ENCODE data around the gene TRIL.
A peak's percentile ranks its signal among the peaks of the same experiment; 100 is the strongest.

Gene TRIL

DNA sequence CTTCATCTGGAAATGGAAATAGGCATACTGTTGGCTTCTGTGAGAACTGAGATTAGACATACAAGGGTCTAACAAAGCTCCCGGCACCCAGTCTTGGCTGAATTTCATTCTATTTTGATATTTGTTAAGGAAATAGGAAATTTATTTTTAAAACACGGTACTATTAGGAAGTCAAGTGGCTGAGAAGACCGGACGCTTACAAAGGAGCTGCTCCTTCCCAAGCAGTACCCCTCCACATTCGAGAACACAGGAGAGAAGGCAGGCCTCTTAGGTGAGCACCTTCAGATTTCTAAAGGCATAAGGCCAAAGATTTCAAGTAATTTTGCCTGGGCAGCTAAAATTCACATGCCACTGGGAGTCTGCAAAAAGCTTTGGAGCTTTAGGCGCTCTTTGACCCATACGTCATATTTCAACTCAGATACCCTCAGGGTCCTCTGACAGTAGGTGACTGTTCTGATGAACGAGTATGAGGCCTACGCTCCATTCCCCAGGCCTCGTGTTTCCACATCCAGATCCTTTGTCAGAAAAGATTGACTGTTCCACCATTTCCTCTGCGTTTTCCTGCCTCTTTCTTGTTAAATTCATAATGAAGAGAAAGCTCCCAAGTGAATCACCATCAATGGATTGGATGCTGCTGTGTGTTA is 17.3 kb downstream of the TRIL start:
- DNase-seq (ENCODE audit: low spot score), result no peak

DNA sequence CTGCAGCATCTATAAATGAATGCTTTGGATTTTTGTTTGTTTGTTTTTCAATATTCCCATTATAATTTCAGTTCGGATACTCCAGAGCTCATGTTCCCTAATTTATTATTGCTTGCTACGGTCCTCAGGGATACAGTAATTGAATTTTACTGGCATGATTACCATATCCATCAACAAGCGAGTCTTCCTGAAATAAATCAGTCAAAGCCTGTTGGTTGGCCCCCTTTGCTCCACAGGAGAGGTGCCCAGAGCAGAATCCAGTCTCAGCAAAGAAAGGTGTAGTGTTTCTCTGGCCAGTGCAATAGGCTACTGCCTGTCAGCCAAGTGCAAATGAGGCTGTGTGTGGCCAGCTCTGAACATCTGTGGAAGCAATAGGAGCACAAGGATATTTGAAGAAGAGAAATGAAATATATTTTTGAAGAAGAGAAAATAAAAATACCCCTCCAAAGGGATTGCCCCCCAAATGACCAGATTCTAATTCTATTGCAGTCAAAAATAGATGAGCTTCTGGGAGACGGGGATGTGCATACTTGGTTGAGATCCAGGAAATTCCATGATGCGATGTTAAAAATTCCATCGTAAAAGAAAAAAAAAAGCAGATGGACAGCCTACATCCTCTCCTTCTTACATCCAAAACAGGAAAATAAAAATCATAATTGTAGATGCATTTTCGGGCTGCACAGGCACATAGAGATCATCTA is 18.1 kb downstream of the TRIL start:
- DNase-seq (ENCODE audit: low spot score), result no peak

DNA sequence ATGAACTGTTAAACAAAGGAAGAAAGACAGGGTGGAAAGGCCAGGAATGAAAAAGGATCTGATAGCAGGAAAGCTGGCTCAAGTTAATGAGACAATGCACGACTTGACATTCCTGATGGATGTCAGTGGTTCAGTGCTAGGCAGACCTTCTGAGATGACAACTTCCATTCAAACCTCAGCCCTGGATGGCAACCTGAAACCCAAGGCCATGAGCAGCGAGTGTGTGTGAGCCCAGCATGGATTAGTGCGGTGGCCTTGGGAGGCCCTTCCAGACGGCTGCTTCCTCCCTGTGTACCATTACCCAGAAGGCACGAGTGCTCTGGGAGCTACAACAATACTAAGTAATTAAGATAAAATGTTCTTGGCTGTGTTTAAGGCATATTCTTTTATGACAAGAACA is 18.8 kb downstream of the TRIL start:
- no peak for DNase-seq (ENCODE audit: low spot score)

DNA sequence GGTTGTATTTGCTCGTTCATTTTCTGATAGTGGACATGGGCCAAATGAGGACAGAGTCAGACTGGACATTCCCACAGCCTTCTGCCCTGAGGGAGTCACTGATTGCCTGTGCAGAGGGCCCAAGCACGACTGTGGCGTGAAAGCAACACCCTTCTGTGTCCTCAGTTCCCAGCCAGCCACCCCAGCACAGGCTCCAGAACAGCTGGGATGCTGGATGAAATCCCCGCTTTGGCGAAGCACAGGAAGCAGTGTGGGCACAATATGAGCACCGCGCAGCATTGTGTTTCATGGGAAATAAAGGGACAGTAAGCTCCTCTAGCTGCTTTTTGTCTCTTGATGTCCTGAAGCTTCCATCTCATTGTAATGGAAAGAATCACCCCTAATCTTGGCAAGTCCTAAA is 20.5 kb downstream of the TRIL start:
- DNase-seq (ENCODE audit: low spot score), result no peak

DNA sequence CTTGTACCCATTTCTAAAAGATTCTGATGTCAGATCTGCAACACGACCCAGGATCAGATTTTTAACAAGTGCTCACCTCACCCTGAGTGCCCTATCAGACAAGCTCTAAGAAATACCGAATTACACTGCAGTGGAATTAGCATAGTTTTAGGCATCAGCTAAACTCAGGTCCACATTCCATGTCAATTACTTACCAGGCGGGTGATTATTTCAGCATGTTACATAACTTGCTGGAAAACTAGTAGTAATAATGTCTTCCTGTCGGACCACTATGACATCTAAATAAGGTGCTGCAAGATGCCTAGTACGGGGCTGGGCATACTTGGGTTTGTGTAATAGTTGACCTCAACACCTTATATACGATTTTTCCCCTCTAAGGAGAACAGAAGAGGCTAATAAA is 21.0 kb downstream of the TRIL start:
- DNase-seq (ENCODE audit: low spot score), result no peak

DNA sequence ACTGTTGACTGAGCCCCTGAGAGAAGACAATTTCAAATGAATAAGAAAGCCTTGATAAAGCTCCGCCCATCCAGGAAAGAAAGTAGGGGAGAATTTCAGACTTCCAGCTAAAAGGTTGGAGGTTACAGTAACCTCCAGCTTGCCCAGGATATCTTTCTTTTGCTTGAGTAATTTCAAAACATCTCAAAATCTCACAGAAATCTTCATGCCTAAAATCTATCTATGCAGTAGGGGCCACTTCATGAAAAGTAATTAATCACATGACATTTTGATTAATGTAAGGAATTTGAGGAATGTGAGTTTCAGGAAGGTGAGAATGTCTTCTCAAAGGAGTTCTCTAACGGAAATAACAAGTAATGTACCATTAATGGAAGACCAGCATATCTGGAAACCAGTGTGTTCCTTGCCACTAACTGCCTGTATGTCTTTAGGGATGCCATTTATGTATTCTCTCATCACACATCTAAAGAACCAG is 24.2 kb downstream of the TRIL start:
- DNase-seq (ENCODE audit: low spot score), result no peak

DNA sequence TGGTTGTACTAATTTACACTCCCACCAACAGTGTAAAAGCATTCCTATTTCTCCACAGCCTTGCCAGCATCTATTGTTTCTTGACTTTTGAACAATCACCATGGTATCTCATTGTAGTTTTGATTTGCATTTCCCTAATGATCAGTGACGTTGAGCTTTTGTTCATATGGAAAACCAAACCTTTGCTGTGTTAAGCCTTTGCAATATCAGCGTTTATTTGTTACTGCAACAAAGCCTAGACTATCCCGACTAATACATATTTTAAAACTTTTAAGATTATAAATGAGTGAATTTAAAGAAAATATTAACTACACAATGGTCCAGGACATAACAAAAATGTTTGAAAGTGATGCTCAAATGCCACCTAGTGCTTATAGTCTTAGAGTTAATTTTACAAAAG is 26.6 kb downstream of the TRIL start:
- DNase-seq (ENCODE audit: low spot score), result no peak

DNA sequence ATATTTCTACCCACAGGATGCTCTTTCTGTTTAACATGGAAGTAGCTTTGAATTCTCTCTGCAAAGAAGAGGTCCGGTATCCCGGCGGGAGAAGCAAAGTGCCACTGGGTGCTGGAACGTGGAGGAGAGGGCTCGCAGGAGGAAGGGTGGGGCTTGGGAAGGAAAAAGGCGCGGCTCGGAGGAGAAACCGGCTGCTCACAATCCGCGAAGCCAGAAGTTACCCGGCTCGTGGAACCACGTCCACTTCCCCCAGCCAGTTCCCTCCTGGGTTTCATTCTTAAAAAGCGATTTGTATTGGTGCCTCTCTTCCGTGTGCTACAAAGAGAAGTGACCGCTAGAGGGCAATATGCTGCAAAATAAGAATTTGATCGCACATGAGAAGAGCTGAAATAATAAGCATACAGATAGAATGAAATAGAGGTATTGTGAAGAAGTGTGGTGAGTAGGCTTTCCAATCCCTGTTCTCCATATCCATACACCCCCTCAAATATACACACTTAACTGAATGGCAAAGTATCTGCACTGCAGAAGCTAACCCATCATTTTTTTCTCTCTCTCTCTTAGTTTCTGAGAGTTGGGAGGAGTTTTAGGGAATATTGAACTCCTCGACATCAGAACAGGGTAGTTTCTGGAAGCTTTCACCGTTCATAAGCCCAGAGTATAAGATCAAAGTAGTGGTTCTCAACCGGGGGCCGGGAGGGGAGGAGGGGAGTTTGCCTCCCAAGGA is 31.1 kb downstream of the TRIL start:
- peak; percentile 92 for DNase-seq (ENCODE audit: low spot score)

DNA sequence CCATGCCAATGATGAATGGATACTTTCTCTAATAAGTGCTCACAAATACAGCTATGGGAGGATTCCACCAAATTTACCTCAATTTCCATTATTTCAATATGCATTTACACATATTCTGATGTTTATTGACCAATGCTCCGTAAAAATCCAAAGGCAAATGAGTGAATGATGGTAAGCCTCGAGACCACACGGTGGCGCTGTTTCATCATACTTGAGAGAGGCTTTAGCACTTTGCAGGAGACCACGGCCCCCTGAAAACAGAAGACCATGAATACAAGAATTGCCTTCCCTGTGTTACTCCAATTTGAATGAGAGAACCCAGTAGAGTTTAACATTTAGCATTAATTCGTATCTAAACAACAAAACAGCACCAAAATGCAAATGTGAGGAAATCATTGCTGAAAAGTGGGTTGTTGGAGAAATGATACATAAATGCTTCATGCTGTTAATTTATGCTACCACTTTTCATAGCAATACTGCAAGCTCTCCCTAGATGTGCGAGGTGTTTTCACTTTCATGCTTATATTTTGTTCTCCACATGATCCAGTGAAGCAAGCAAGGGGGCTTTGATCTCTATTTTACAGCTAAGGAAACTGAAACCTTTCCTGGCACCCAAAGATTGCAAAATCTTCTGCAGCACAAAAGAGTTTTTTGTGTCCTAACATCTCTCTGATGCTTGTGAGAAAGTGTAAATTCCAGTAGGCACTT is 35.4 kb downstream of the TRIL start:
- DNase-seq (ENCODE audit: low spot score), result peak; percentile 94

DNA sequence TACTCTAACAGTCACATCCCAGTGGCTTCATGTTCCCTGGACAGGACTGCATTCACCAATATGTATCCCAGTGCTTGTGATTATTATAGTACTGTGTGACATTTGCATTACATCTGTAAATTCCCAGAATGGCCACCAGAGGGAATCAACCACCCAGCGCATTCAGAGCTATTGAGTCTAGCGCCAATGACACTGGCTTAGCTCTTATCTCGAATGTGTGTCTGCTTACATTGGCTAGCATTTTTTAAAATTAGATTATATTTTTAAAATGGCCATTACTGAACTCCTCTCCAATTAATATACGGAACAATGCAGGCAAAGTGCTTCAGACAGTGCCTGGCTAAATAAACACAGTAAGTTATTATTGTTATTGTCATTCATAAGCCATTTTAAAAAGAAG is 36.3 kb downstream of the TRIL start:
- peak; percentile 87 for DNase-seq (ENCODE audit: low spot score)

DNA sequence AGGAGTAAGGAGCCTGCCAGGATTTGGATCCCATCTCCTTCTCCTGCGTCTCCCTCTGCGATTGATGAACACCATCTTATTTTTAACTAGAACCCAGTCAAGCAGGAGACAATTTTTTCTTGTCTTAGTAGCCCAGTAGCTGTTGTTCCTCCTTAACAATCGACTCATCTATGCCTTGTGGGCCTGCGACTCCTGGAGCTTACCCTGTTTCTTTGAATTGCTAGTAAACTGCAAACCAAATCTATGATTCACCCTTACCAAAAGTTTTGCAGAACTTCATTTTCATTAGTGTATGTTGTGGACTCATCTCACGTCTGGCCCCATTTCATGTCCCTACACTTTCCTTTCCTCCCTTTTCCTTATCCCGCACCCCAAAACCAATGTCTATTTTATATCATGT is 37.7 kb downstream of the TRIL start:
- DNase-seq (ENCODE audit: low spot score), result no peak

DNA sequence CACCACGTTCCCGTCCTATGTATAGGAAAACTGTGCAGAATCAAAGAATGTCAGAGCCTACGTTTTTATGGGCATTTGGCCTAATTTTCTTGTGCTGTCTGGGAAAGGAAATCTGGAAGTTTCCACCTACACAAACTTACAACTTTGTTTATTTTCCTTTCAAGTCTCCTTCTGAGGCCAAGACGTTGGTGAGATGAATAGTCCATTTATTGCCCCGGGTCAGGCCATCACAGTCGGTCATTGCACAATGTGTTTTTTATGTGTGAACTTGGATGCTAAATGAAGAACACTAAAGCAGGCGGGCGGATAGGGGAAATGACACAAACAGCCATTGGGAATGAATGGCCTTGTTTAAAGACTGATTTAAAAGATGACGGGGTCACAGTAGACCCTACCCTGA is 38.6 kb downstream of the TRIL start:
- peak; percentile 55 for DNase-seq (ENCODE audit: low spot score)

DNA sequence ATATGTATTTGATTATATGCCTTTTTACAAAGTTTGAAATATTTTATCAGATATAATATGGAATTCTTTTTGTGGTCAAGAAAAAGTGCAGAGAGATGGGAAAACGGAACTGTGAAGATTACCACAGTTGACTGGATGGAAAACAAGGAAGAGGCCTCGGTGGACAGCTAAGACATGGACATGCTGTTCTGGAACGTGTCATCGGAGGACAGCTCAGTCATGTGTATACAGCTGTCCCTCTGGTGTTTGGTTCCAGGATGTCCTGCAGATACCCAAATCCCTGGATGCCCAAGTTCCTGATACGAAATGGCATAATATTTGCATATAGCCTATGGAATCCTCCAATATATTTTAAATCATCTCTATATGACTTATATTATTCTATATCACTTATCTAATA is 49.4 kb downstream of the TRIL start:
- no peak for DNase-seq (ENCODE audit: low spot score)

DNA sequence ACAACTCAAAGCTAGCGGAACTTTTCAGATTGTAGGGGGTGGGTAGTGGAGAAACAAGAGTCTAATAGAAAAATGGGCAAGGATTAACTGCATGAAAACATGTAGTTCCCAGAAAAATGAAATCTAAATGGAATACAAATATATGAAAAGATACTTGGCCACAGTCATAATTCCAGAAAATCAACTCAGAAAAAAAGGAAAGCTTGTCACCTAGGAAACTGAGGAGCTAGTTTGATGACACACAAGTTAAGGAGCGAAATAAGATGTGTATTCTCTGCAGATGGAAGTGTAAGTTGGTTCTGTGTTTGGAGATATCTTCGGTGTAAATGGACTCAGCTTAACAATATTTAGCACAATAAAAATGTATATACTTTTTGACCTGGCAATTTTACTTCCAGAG is 52.7 kb downstream of the TRIL start:
- DNase-seq (ENCODE audit: low spot score), result no peak

DNA sequence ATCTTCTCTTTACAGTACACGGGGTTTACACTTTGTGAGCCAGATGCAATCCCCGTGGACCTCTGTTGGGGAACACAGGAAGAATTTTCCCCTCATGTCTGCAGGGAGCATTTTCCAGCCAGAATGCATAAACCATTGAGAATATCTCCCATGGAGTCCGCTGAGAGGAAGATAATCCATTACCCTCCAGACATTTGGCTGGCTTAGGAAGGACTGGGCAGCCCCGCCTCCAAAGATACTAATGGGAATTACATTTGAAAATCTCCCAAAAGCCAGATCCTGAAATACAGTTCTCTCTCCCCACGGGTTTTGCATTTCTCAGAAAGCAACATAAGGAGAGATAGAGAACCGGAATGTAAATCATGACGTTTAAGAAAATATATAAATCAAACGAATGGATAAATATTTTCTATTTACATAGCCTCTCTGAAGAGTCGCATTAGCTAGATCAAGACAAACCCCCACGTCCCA is 53.5 kb downstream of the TRIL start:
- no peak for DNase-seq (ENCODE audit: low spot score)

DNA sequence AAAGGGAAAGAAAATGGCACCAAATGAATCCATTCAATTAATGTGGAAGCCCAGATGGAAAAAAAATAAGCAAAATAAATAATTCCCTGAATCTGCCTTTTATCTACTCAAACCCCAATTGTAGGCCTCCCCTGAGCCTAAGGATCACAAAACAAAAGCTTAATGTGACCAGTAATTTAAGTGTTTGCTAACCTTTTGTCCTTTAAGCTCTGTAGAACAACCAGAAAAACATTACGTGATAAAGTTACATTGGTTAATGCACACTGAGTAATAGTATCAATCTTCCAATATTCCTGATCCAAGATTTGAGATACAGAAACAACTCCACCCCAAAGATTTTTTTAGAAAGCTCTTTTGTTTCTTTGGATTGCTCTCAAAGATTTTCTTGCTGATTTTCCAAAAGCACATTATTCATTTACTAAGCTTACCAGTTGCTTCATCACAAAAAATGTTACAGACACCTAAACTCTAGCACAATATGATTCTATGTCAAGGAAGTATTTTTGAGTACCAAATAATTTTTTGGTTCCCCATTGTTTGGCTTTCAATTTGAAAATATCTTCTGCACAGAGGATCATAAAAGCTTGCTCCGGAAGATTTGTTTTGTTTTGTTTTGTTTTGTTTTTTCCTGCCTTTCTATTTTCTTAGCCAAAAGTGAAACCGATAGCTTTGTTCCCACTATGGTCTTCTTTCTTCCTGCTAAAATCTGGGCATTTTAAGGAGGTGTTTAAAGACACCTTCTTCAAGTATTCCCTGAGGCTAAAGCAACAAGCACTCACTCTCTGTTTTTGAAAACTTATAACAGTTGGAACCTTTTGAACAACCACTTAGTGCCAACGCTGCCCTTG is 54.2 kb downstream of the TRIL start:
- DNase-seq (ENCODE audit: low spot score), result no peak

All from Ammon's horn (tissue), 1 donor.